SK-N-MC (cell line): ENCODE measurements around the gene POU4F3.

Experiments
- DNase-seq: peaks from one replicate; pipeline ENCODE4 v3.0.0-alpha.2; 2011; ENCODE audit warnings: low read depth, low spot score
- H3K27ac ChIP-seq: fragments of 200-600 bp; sonication (generic); 2 replicates; pipeline ENCODE4 v1.5.1; 2016; ENCODE audit warnings: mixed run types
- H3K36me3 ChIP-seq: fragments of 200-600 bp; sonication (generic); 2 replicates; pipeline ENCODE4 v1.6.1; 2017; ENCODE audit warnings: antibody characterized with exemption, low read length, mixed read lengths; ENCODE audit not compliant: insufficient read depth
- H3K4me3 ChIP-seq: fragments of 200-600 bp; sonication (generic); 2 replicates; pipeline ENCODE4 v1.5.1; 2016
- H3K9ac ChIP-seq: fragments of 200-600 bp; sonication (generic); 2 replicates; pipeline ENCODE4 v1.8.0; 2017; ENCODE audit warnings: mixed run types, mixed read lengths; ENCODE audit not compliant: insufficient read length
- H3K9me3 ChIP-seq: fragments of 200-600 bp; sonication (generic); 2 replicates; pipeline ENCODE4 v1.6.1; 2017; ENCODE audit warnings: low read depth, mild to moderate bottlenecking, antibody characterized with exemption, low read length, moderate library complexity, mixed read lengths
- EZH2 ChIP-seq: fragments of 200-600 bp; sonication (generic); IDR thresholded peaks from one replicate; pipeline ENCODE4 v1.6.1; 2017; ENCODE audit warnings: antibody characterized with exemption
- FOXP2 ChIP-seq: optimal IDR thresholded peaks from 2 replicates; pipeline ENCODE3; 2011; ENCODE audit warnings: mild to moderate bottlenecking, moderate library complexity; ENCODE audit not compliant: insufficient read depth; ENCODE audit errors: extremely low read length, control extremely low read depth
- POLR2AphosphoS5 ChIP-seq: IDR thresholded peaks from 2 replicates; pipeline ENCODE4 v1.6.1; 2012; ENCODE audit warnings: mild to moderate bottlenecking, low read depth, low read length, borderline replicate concordance

The POU4F3 gene

DNA sequence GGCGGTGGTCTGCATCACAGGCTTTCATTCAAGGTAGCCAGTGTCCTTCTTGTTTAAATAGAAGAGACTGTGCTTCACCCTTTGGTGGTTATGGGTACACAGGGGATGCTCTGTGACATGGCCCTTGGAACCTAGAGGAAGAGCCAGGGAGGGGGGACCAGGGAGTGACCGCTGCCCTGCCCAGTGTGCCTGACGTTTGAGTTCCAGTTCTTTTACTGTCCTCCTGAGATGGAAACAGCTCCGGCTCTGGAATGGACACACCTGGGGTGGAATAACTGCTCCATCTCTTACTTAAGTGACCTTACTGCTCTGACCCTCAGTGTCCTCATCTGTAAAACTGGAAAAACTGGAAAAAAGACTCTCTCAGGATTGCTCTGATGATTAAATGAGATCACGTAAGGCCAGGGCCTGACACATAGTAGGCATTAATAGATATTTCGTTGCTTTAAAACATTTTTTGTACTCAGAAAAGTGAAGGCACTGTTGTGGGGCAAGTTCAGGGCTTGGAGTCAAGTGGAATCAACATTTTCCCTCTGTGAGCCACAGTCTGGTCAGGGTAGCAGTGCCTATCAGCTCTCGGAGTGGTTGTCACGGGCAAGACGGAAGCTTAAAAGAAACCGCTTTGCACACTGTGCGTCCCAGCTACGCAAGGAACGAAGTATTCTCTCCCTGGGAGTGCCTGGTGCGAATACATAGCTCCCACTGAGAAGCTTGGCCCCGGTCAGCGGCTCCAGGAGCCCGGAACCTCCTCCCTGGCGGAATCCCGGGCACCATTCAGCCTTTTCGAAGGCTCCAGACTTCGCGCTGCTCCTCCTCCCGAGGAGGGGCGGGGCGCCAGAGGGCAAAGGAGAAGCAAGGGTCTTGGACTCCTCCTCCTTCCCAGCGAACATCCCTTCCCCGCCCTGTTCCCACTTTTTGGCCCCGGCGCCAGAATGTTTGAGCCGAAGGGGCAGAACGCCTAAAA lies 5.8 kb downstream of the POU4F3 start:
- Histone ChIP-seq H3K9ac (no peak overlapping the region), H3K4me3 (no peak overlapping the region), H3K9me3 (no peaks in the 10 kb centered on the region), H3K36me3 (no peaks in the 10 kb centered on the region), H3K27ac (no peak overlapping the region)
- TF ChIP-seq FOXP2 (no peak), EZH2 (no peak), POLR2AphosphoS5 (no peak)
- DNase-seq, result no peak

DNA sequence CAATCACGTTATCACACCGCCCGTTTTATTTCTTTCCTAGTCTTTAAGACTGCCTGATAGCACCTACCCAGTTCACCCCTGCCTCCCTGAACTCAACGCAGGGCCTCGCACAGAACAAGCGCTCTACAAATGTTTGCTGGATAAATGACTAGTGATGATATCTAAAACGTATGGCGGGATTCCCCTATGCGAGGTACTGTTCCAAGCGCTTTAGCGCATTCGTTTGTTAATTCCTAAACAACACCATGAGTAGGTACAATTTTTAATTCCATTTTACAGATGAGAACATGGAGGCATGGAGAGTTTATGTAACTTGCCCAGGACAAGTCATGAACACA lies 6.6 kb downstream of the POU4F3 start:
- Histone ChIP-seq H3K27ac (no peak overlapping the region), H3K9me3 (no peaks in the 10 kb centered on the region), H3K9ac (no peak overlapping the region), H3K36me3 (no peaks in the 10 kb centered on the region), H3K4me3 (no peak overlapping the region)
- DNase-seq, result no peak
- TF ChIP-seq FOXP2, result no peak
- TF ChIP-seq EZH2, result no peak
- TF ChIP-seq POLR2AphosphoS5, result no peak

DNA sequence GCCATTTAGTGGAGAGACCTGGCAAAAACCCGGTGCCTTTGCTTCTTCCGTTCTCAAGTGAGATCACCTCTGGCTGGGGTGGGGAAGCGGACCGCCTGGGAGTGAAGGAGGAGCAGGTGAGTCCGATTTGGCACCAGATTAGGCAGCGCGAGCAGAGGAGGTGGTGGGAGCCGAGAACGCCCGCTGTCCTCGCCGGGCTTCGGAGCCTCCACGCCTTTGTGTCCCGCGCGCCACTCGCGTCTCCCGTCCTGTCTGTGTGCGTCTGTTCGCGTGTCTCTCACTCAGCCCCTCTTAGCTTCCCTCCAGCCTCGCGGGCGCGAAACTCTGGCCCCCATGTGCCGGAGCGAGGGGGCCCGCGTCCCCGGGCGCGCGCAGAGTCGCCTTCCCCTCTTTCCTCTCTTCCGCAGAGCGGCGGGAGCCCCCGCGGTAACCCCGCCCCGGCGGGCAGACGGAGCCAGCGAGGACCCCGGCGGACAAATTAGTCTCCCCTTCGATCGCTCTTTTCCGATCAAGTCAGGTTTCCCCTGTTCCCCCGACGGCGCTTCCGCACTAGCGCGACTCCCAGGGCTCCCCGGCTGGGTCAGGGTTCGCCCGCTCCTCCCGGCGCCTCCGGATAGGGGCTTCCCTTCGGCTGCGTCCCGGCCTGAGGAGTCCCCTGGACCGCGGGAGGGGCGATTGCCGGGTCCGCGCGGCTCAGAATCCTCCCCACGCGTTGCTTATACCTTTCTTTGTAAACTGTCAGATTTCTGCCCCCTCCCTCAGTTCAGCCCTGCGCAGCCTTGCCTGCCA lies 7.1 kb downstream of the POU4F3 start:
- no peaks in the 10 kb centered on the region for H3K36me3 ChIP-seq
- TF ChIP-seq FOXP2 (no peak), POLR2AphosphoS5 (no peak), EZH2 (no peak)
- no peak overlapping the region for H3K4me3 ChIP-seq
- H3K27ac ChIP-seq, result no peak overlapping the region
- H3K9me3 ChIP-seq, result no peaks in the 10 kb centered on the region
- no peak for DNase-seq
- no peak overlapping the region for H3K9ac ChIP-seq

DNA sequence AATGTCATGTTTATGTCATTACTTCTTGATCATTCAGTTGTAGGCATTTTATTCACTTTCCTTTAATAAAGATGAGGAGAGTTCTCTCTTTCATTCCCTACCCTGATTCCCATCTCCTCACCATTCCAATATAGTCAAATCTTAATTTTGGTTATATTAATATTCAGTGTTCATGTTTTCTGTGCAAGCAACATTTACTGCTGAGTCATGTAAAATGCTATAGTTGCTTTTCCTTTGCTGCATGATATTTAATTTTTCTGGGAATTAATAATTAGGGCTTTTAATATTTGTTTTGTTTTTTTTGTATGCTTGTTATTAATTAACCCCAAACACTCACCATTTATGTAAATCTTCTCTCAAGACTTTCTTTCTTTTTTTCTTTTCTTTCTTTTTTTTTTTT lies 18.5 kb downstream of the POU4F3 start:
- Histone ChIP-seq H3K4me3 (no peak overlapping the region), H3K36me3 (no peaks in the 10 kb centered on the region), H3K27ac (no peak overlapping the region), H3K9ac (no peak overlapping the region), H3K9me3 (no peaks in the 10 kb centered on the region)
- DNase-seq, result no peak
- no peak for TF ChIP-seq EZH2
- TF ChIP-seq POLR2AphosphoS5, result no peak
- no peak for TF ChIP-seq FOXP2

DNA sequence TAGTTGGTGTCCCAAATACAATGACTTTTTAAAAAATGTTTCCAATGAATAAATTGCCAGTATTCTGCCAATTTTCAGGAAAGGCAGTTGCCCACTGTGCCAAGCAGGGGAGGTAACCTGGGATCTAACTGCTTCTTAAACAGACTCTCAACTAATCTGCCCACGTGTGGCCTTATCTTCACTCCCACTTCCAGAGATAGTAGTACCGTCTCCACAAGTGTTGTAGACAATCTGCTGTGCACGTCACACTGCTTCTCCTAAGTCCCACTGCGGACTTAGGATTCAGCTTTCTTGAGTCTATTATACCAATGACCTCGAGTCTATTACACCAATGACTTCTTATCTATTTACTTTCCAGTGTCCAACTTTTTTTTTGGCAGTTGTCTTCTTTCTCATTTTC lies 21.2 kb downstream of the POU4F3 start:
- no peak overlapping the region for H3K27ac ChIP-seq
- H3K9ac ChIP-seq, result no peak overlapping the region
- no peak for TF ChIP-seq FOXP2
- no peak for TF ChIP-seq POLR2AphosphoS5
- no peak for TF ChIP-seq EZH2
- no peaks in the 10 kb centered on the region for H3K9me3 ChIP-seq
- DNase-seq, result no peak
- no peaks in the 10 kb centered on the region for H3K36me3 ChIP-seq
- no peak overlapping the region for H3K4me3 ChIP-seq

DNA sequence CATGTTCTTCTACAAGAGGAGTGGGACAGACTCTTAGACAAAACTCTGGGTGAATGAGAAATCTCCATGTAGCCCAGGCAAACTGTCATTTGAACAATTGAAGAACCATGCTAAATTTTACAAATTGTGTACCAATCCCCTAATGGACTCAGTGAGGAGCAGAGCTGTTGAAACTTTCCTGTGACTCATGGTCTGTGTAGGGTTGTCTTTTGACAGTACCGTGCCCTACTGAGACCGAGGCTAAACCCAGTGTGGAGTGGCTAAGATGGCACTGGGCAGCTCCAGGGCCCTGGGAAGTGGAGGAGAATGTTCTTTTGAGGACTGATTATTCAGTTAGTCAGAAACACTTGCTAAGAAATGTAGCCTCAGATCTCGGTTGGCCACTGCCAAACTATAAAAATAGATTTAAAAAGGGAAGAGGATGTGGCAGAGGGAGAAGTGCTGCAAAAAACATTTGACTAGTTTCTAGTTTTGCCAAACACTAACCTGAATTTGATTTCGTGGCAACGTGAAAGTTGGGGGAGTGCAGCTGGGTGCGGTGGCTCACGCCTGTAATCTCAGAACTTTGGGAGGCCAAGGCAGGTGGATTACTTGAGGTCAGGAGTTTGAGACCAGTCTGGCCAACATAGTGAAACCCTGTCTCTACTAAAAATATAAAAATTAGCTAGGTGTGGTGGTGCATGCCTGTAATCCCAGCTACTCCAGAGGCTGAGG lies 24.7 kb downstream of the POU4F3 start:
- DNase-seq, result no peak
- H3K9me3 ChIP-seq, result no peaks in the 10 kb centered on the region
- no peak overlapping the region for H3K9ac ChIP-seq
- H3K36me3 ChIP-seq, result no peaks in the 10 kb centered on the region
- no peak overlapping the region for H3K4me3 ChIP-seq
- TF ChIP-seq EZH2 (no peak), POLR2AphosphoS5 (no peak), FOXP2 (no peak)
- peak overlapping the region; percentile 91 for H3K27ac ChIP-seq

DNA sequence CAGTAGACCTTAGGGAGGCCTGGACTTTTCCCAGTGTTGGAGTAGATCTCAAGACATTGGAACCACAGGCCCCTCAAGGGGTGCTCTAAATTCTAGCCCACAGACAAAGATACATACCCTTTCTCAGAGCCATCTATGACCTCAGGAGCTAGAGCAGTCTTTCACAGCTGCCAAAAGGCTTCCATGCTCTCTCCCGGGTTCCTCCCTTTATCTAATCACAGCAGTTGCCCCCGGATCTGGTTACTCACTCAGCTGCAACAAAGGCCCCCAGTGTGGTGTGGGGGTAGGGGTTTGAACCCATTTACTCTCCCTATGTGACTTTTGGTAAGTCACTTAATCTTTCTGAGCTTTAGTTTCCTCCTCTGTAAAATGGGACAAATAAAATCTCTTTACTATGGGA lies 27.0 kb downstream of the POU4F3 start:
- Histone ChIP-seq H3K9me3 (no peaks in the 10 kb centered on the region), H3K4me3 (no peak overlapping the region), H3K36me3 (no peaks in the 10 kb centered on the region), H3K27ac (peak overlapping the region; percentile 87), H3K9ac (no peak overlapping the region)
- DNase-seq, result no peak
- TF ChIP-seq EZH2 (no peak), POLR2AphosphoS5 (no peak), FOXP2 (no peak)

DNA sequence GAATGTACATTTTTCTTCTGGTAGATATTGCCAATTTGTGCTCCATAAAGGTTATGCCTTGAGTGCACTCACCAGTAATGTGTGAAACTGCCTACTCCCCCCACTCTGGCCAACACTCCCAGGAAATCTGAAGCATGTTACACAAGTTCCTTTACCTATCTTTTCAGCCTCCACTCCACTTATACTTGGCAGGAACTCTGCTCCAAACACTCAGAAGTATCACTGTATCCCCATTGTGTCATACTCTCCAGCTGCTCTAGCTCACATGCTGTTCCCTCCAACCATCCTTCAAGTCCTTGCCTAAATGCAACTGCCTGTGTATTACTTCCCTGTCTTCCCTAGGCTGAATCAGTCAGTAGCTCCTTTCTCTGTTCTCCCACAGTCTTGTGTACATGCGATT lies 28.3 kb downstream of the POU4F3 start:
- DNase-seq, result no peak
- Histone ChIP-seq H3K4me3 (no peak overlapping the region), H3K36me3 (no peaks in the 10 kb centered on the region), H3K9me3 (no peaks in the 10 kb centered on the region), H3K9ac (no peak overlapping the region), H3K27ac (peak overlapping the region; percentile 87)
- TF ChIP-seq FOXP2 (no peak), EZH2 (no peak), POLR2AphosphoS5 (no peak)
